GM18951 (cell line): ENCODE measurements around the gene TNNI3K.

Experiments used
- POLR2A ChIP-seq: IDR thresholded peaks from 4 replicates; pipeline ENCODE4 v1.6.1; 2011; ENCODE audit warnings: mild to moderate bottlenecking; ENCODE audit not compliant: insufficient read length, insufficient read depth; ENCODE audit errors: extremely low read depth
- in situ Hi-C: fragments of 300-500 bp; cut with MboI; formaldehyde crosslinking; loops from one replicate; pipeline ENCODE4 v1.12.0; 2022; ENCODE audit warnings: low sequenced_read_pairs, mixed read lengths, inconsistent platforms; ENCODE audit not compliant: unreplicated experiment

Gene TNNI3K

DNA sequence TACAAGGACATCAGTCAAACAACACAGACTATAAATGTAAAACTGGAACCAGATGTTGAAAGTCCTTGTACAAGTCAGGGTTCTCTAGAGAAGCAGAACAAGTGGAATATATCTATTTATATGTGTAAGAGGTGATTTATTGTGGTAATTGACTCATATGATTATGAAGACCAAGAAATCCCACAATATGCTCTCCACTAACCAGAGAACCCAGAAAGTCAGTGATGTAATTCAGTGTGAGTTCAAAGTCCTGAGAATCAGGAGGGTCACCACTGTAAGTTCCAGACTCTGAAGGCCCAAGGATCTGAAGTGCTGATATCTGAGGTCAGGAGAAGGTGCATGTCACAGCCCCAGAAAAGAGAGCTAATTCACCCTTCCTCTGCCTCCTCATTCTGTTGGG, 220.2 kb downstream of the TNNI3K start:
- in situ Hi-C loops, result no loop called here
- no peak for TF ChIP-seq POLR2A

DNA sequence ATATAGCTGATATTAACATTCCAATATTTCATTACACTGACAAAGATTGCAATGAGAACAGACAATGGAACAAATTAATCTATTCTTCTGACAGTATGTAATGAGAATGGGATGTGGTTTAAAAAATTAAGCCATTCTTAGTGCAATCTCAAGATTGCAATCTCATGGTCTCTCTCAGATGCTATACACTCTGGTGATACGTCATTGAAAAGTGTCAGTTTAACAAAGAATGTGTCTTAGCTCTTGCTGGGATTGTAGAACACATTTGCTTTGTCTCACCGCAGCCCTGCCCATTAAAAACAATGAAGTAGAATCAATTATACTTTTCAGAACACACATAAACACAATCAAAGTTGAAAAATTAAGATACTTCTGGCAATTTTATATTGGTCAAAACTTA, 222.1 kb downstream of the TNNI3K start:
- in situ Hi-C loops, result no loop called here
- no peak for TF ChIP-seq POLR2A

DNA sequence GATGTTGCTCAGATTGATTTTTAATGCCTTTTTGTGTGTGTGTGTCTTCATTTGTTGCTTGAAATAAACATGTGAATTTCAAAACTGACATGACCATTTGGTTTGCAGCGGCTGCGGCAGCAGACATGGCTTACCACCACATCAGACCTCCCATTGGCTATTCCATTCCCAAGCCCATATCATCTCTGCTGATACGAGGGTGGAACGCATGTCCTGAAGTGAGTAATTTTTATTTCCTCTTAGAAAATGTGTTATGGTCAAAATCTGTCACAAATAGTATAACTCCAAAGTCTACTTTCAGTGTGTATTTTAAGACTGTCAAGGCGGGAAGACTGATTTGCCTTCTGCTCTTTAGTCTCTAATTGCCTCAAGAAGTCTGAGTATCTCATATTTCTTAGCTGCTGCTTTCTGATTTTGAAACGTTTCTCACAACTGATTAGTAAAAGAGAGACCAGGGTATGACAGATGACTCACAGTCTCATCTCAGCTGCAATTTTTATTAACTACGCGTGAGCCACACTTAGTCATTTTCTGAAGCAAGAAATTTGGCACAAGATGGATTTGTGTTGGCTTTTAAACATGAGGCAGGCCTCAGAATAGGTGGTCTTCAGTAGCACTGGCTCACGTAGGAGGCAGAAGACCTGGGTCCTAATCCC, 228.3 kb downstream of the TNNI3K start:
- TF ChIP-seq POLR2A, result no peak
- in situ Hi-C loops, result no loop called here

- TF ChIP-seq POLR2A, result no peak
- in situ Hi-C loops, result no loop called here
Observed at GRCh38 chr1:74464037-74464436, 228.8 kb downstream of the TNNI3K start.

DNA sequence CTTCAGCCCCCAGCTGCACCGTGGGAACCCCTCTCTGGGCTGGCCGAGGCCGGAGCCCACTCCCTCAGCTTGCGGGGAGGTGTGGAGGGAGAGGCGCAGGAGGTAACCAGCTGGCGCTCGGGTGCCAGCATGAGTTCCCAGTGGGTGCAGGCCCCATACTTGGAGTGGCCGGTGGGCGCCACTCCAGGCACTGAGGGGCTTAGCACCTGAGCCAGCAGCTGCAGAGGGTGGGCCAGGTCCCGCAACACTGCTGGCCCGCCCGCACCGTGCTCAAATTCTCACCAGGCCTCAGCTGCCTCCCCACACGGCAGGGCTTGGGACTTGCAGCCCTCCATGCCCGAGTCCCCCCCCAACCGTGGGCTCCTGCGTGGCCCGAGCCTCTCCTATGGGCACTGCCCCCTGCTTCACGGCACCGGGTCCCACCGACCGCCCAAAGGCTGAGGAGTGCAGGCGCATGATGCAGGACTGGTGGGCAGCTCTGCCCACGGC, 230.1 kb downstream of the TNNI3K start:
- no peak for TF ChIP-seq POLR2A
- in situ Hi-C loops, result no loop called here

- TF ChIP-seq POLR2A, result no peak
- in situ Hi-C loops, result no loop called here
Observed at GRCh38 chr1:74467786-74468377, 232.7 kb downstream of the TNNI3K start.

- TF ChIP-seq POLR2A, result no peak
- in situ Hi-C loops, result no loop called here
Observed at GRCh38 chr1:74468982-74469603, 233.9 kb downstream of the TNNI3K start.

- TF ChIP-seq POLR2A, result no peak
- in situ Hi-C loops, result no loop called here
Observed at GRCh38 chr1:74470251-74470650, 235.1 kb downstream of the TNNI3K start.

DNA sequence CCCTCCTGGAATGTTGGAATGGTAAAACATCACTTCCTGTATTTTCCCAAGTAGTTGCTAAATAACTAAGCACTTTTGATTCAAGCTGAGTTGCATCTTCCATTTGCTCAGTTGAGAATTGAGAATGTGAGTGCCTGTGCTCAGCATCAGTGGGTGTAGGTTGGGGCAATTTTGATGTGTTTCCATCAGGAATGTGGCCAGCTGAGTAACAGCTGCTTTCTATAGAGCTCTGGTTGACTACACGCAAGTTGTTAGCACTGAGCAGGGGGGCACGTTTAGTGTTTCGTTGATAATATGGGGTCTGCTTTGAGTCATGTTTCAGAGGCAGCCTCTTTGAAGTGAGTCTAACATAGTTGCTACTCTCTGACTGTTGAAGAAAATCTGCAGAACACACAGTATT, 235.7 kb downstream of the TNNI3K start:
- in situ Hi-C loops, result no loop called here
- TF ChIP-seq POLR2A, result no peak

DNA sequence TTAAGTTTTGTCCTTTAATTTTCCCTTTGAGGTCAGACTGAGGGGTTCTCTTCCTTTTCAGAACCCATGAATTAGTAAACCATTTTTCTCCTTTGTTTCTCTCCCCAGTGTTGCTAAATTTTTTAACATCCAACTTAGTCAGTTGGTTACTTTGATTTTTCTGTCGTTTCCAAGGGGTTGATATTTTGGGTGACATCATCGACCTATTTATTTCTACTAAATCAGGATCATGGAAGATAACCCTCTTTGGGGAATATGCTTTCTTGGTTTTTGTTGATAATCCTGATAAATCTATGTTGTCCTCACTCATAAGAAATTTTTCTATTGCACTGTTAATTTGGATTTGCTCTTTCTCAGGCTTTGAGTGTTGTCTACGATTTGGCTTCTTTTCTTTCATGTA, 236.3 kb downstream of the TNNI3K start:
- in situ Hi-C loops, result no loop called here
- TF ChIP-seq POLR2A, result no peak

DNA sequence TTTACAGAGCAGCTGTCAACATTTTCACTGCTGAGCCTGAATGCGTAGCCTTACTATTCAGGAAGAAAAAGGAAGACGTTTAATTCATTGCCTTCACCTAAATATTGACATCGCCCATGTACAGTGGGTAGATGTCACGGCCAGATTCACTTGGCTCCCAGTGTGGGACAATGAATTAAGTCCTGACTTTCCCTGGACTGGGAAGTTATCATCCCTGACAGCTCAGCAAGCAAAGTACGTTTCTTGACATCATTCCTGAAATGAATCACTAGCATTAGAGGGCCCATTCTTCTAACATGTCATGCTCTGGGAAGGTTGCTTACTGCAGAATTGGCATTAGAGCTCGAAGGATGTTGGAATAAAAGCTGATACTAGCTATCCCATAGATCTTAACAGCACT, 239.4 kb downstream of the TNNI3K start:
- no peak for TF ChIP-seq POLR2A
- in situ Hi-C loops, result no loop called here

GRCh38 chr1:74478979-74479378, 243.8 kb downstream of the TNNI3K start:
- in situ Hi-C loops, result no loop called here
- TF ChIP-seq POLR2A, result no peak

DNA sequence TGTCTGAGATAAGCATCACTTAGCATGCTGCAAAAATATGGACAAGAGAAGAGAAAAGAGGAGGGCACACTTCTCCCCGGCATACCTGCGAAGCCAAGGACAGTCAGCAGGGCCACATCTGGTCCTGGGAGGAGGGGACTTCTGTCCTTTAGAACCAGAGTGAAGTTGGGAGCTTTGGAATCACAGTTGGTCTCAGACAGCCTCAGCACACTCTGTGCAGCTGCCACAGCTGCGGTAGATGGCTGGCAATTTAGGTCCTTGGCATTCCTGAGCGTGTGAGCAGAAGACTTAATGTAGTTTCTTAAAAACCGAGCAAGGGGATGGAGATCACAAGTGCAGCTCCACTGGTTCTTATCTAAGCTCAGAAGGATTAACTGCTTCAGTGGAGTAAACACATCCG, 244.9 kb downstream of the TNNI3K start:
- no peak for TF ChIP-seq POLR2A
- in situ Hi-C loops, result no loop called here

GRCh38 chr1:74481607-74482006, 246.4 kb downstream of the TNNI3K start:
- TF ChIP-seq POLR2A, result no peak
- in situ Hi-C loops, result no loop called here
